ENCODE measurements around the gene MPHOSPH8.
"Not testable (repeated sequence)": the region's sequence is repeated elsewhere in the genome, so short reads cannot be mapped to it uniquely, and the experiment has no call there.

The MPHOSPH8 gene

DNA sequence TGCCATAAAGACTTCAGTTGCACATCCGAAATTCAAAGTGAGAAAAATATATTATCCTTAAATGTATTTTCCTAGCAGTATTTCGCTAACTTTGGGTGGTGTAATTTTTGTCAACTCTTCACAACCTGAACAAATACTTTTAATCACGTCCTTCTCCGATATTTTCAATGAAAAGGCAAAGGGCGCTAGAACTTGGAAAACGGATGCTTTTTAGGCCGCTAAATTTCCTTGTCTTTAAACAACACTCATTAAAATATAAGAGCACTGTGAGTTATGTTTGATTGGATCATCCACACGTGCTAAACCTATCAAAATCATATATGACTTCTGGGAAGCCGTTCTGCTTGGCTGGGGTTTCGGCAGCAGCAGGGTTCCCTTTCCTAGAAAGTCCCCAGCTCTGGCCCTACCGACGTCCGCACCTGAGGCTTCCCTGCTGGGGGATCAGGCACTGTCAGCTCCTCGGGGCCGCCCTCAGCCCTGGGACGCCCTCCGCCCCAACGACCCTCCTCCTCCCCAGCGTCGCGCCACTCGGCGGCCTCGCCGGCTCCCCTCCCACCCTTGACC lies 462 bp upstream of the MPHOSPH8 start:
- DNase-seq (ENCODE audit: low read depth, low spot score), result no peak

GRCh38 chr13:19634256-19634740 lies 839 bp downstream of the MPHOSPH8 start:
- DNase-seq (ENCODE audit: low read depth, low spot score), result no peak

DNA sequence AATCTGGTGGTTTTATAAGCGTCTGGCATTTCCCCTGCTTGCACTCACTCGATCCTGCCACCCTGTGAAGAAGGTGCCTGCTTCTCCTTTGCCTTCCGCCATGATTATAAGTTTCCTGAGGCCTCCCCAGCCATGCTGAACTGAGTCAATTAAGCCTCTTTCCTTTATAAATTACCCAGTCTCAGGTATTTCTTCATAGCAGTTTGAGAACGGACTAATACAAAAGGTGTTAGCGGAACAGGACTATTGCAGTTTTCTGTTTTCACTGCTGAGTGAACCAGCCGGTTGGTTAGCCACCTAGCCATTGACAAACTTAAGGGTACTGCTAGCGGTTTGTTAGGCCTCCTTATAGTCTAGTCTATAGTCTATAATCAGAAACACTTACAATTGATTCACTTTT lies 2.5 kb downstream of the MPHOSPH8 start:
- not testable (repeated sequence) for DNase-seq (ENCODE audit: low read depth, low spot score)

GRCh38 chr13:19643652-19644051 lies 10.2 kb downstream of the MPHOSPH8 start:
- DNase-seq (ENCODE audit: low read depth, low spot score), result no peak

- DNase-seq (ENCODE audit: low read depth, low spot score), result no peak
These were observed 11.5 kb downstream of the MPHOSPH8 start for GRCh38 chr13:19645000-19645399.

DNA sequence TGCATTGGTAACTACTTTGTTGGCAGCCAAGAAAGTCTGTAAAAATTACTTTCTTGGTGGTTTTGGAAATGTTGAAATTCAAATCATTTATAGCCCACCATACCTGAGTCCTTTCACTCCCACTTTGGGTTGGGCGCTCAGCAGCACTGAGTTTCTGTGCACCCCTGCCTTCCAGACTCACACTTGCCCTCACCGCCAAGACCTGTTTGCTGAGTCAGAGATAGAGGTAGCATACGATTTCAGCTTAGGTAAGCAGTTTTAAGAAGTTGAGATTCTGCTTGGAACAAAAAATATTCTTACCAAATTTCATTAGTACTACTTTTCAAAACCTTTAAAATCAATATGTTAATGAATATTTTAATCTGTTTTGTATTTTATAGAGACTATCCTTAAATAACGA lies 12.6 kb downstream of the MPHOSPH8 start:
- DNase-seq (ENCODE audit: low read depth, low spot score), result no peak

DNA sequence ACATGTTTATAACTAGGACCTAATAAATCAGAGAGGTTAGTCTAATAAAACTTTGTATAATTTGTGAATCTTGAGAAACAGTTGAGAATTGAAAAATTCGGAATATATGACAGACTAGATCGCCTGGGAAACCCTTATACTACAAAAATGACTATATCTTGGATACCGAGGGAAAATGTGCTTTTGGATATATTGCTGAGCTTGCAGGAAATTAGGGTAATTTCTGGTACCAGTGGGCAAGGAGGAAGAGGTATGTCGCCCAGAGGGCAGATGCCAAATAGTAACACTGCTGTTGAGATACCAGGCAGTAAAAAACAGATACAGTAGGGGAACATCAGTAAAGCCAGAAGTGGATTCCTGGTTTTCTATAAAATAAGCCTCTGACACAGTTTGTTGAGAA lies 17.3 kb downstream of the MPHOSPH8 start:
- DNase-seq (ENCODE audit: low read depth, low spot score), result no peak

GRCh38 chr13:19657872-19658591 lies 24.6 kb downstream of the MPHOSPH8 start:
- DNase-seq (ENCODE audit: low read depth, low spot score), result no peak

DNA sequence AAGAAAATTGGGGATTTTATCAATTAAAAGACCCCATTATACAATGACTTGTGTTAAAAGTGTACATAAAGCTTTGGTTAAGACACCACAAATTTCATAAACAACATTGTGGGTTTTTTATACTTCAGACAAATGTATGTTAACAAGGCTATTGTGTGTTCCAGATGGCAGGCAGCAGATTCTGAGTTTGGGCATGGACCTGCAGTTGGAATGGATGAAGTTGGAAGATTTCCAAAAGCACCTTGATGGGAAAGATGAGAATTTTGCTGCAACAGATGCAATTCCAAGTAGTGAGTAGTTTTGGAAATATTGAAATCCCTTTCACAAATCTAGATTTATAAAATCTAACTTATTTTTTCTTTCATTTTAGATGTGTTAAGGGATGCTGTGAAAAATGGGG lies 25.4 kb downstream of the MPHOSPH8 start:
- DNase-seq (ENCODE audit: low read depth, low spot score), result no peak

GRCh38 chr13:19661126-19661525 lies 27.7 kb downstream of the MPHOSPH8 start:
- no peak for DNase-seq (ENCODE audit: low read depth, low spot score)

DNA sequence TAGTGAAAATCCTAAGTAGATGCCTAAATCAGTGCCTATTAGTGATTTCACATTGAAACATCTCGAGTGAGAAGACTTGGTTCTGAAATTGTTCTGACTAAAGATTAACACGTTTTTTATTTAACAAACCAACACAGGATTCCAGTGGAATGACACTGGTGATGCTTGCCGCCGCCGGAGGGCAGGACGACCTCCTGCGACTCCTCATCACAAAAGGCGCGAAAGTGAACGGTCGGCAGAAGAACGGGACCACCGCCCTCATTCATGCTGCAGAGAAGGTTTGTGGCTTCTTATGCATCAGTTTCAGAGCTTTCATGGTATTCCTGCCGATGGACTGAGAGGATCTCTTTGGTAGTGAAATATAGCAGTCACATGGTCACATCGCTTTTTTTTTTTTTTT lies 28.1 kb downstream of the MPHOSPH8 start:
- no peak for DNase-seq (ENCODE audit: low read depth, low spot score)

- no peak for DNase-seq (ENCODE audit: low read depth, low spot score)
These were observed 30.0 kb downstream of the MPHOSPH8 start for GRCh38 chr13:19663416-19663979.

DNA sequence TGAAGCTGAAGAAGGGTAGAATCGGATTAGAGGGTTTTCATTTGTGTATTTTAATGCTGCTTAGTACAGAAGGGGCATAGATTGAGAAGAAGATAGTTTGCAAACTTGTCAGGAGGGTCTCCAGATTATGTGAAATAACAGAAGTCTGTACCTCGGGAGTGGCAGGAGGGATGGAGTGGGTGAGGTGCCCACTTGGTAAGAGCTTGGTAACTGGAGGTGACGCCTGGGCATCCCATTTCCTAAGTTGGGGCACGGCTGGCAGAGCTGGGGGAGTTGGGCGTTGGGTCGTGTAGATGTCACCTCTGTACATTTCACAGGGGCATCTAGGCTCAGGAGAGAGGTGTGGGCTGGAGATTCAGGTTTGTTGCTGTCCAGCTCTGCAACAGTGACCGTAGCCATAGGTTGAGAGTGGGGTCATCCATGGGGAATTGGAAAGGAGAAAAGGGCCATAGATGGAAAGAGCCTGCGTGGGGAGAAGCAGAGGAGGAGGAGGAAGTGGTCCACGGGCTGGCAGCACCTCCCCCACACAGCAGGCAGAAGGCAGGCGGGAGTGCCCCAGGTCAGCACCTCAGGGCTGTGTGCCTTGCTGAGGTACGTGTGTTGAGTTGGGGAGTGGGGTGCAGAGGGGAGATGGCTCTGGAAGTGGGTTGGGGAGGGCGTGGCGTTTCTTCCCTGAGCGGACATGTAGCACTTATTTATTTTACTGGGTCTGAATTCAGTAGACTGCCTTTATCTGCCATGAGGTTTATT lies 31.2 kb downstream of the MPHOSPH8 start:
- no peak for DNase-seq (ENCODE audit: low read depth, low spot score)

GRCh38 chr13:19665427-19665859 lies 32.0 kb downstream of the MPHOSPH8 start:
- DNase-seq (ENCODE audit: low read depth, low spot score), result no peak

GRCh38 chr13:19668778-19669177 lies 35.3 kb downstream of the MPHOSPH8 start:
- DNase-seq (ENCODE audit: low read depth, low spot score), result no peak

- no peak for DNase-seq (ENCODE audit: low read depth, low spot score)
These were observed 36.7 kb downstream of the MPHOSPH8 start for GRCh38 chr13:19670147-19670546.

DNA sequence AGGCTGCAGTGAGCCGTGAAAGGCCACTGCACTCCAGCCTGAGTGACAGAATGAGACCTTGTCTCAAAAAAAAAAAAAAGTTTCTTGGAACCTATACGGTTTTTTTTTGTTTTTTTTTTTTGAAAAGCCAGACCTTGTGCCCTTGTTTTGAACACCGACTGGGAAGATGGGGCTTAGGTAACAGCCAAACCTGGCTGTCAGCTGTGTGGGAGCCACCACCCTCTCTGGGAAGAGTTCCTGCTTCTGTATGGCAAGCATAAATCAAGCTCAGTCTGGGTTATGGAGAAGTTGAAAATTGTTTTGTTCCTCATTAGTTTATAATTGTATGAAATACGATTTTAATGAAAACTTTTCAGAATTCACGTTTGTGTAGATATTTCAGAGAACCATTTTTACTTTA lies 39.5 kb downstream of the MPHOSPH8 start:
- no peak for DNase-seq (ENCODE audit: low read depth, low spot score)

DNA sequence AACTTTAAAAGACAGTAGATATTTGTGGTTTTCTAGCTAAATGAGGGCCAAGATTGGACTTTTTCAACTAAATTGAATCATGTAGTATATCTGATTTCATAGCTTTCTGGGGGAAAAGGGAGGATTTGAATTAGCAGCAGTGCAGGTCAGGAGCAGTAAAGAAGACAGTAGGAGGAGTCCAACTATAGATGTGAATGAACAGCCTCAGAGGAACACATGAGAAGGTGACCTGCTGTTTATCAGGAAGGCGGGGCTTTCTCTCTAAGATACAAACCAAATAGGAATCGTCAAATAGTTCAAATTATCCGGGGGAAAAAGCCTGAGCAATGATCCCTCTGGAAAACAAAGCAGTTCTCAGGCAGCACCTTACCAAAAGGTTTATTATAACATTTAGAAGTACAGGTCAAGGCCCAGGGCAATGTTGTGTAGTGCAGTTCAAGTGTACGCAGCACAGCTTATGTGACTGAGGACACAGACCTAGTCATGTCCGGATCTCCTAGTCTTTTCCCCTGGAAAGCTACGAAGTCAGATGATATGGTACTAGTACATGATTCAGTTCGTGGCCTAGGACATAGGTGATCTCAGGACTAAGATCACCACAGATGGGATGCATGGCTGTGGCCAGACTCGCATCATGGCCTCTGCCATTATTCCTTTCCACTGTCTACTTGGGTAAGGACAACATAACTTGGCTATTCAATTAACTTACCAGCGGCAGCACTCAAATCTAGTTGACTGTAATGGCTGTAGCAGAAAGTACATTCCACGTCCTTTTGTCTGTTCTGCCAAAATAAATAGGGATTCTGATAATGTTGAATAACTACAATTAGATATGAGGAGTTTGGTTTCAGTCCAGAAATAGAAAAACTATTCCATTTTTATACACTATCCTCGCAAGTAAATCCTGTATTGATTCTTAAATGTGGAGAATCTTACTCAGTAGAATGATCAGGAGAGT lies 40.3 kb downstream of the MPHOSPH8 start:
- DNase-seq (ENCODE audit: low read depth, low spot score), result no peak

DNA sequence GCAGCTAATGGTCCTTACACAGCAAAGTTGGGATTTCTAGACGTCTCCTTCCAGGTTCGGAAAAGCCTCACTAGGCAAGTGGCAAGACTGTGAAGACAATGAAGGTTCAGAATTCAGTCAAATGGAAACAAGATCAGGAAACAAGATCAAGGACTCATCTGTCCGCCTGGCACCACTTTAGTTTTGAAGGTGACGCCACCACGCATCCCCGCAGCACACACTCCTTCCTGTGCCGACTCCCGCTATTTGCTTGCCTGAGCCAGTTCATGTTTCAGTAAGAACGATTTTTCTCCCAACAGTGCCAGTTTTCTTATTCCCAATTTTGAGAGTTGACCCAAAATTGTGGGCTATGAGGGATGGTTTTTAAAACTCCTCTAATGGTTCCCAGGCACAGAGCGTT lies 41.4 kb downstream of the MPHOSPH8 start:
- DNase-seq (ENCODE audit: low read depth, low spot score), result no peak

DNA sequence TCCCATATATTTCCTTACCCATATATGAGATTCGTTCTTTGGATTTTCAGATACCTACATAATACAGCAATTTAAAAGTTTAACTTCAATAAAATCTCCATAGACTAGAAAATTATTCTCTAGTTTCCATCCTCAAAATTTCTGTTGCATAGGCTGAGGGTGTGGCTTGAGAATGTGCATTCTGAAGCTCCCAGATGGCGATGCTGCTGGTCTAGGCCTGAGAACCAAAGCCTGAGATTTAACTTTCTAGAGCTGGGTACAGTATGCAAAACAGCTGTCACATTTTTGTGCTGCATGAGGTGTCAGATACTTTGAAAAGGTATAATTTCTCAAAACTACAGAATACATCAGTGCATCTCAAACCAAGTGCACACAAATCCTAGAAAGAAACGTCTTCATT lies 42.7 kb downstream of the MPHOSPH8 start:
- no peak for DNase-seq (ENCODE audit: low read depth, low spot score)

DNA sequence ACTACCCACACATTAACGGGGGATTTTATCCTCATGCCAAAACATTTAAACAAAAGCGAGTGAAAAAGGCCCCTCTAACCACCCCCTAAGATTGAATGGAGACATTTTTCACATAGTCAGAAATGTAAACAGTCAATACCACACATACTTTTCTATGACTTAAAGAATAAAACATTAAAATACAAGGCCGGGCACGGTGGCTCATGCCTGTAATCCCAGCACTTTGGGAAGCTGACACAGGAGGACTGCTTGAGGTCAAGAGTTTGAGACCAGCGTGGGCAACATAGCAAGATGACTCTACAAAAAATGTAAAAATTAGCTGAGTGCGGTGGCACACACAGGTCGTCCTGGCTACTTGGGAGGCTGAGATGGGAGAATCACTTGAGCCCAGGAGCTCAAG lies 47.3 kb downstream of the MPHOSPH8 start:
- DNase-seq (ENCODE audit: low read depth, low spot score), result no peak

All from activated naive CD8-positive, alpha-beta T cell treated with anti-CD3 and anti-CD28 coated beads, Interleukin-2, amount 50 U/mL, for 16 hours (primary cell).